LNCAP (cell line): Measurements from ENCODE around the gene ANKLE1.

Experiments
- CTCF ChIP-seq: fragments of 450-650 bp; IDR thresholded peaks from 2 replicates; pipeline ENCODE4 v1.5.1; 2017; ENCODE audit warnings: mild to moderate bottlenecking

Gene ANKLE1

GRCh38 chr19:17309965-17310461 lies 28.3 kb downstream of the ANKLE1 start:
- no peak for TF ChIP-seq CTCF

GRCh38 chr19:17311455-17312188 lies 29.9 kb downstream of the ANKLE1 start:
- TF ChIP-seq CTCF = no peak

- no peak for TF ChIP-seq CTCF
These were observed 30.8 kb downstream of the ANKLE1 start for GRCh38 chr19:17312189-17313113.

- TF ChIP-seq CTCF = no peak
These were observed 32.4 kb downstream of the ANKLE1 start for GRCh38 chr19:17314007-17314593.

GRCh38 chr19:17318966-17319365 lies 37.3 kb downstream of the ANKLE1 start:
- TF ChIP-seq CTCF = no peak

GRCh38 chr19:17319473-17320238 lies 38.0 kb downstream of the ANKLE1 start:
- TF ChIP-seq CTCF = no peak

- TF ChIP-seq CTCF = no peak
These were observed 38.7 kb downstream of the ANKLE1 start for GRCh38 chr19:17320435-17320834.
